Cardiac muscle cell (in vitro differentiated cells and primary cell): ENCODE measurements around the gene GPR161. TPM values are rescaled to one million over a fixed set of nuclear protein-coding genes. Genes with fewer than 3 reads are reported as not detected.
"Not testable (repeated sequence)": the region's sequence is repeated elsewhere in the genome, so short reads cannot be mapped to it uniquely, and the experiment has no call there.

Source experiments
- DNase-seq, 2 donors: peaks; one replicate each; pipeline versions ENCODE4 v3.0.0 to v3.0.0-alpha.2; 2010 to 2017; ENCODE audit warnings: low read depth in 1 of 2, low spot score in 1 of 2
- H3K27ac ChIP-seq: fragments of 200-600 bp; sonication (generic); 2 replicates; pipeline ENCODE4 v1.5.1; 2016
- H3K27me3 ChIP-seq: fragments of 200-600 bp; sonication (generic); 2 replicates; pipeline ENCODE4 v1.6.0; 2016; ENCODE audit warnings: control low read depth
- H3K36me3 ChIP-seq: fragments of 200-600 bp; sonication (generic); 2 replicates; pipeline ENCODE4 v1.5.1; 2016; ENCODE audit warnings: control low read depth
- H3K4me1 ChIP-seq: fragments of 200-600 bp; sonication (generic); 2 replicates; pipeline ENCODE4 v1.8.1; 2017; ENCODE audit warnings: low read depth, mild to moderate bottlenecking, mixed run types
- H3K4me3 ChIP-seq: fragments of 200-600 bp; sonication (generic); 2 replicates; pipeline ENCODE4 v1.5.1; 2016; ENCODE audit warnings: mild to moderate bottlenecking
- H3K9me3 ChIP-seq: fragments of 200-600 bp; sonication (generic); 2 replicates; pipeline ENCODE4 v1.5.1; 2017; ENCODE audit warnings: low read depth, mild to moderate bottlenecking, control low read depth
- CTCF ChIP-seq: IDR thresholded peaks from 2 replicates; pipeline ENCODE4 v1.5.1; 2012; ENCODE audit warnings: low read depth, mild to moderate bottlenecking, low read length
- polyA plus RNA-seq: library from polyadenylated mRNA; unstranded; fragments of >200 nt; fragmentation: Nextera tagmentation; extraction: Ambion mirVana; gene quantifications from 2 replicates; pipeline ENCODE4 v1.2.1, GENCODE V29; 2016
- total RNA-seq: library from RNA; depleted of rRNA; stranded (reverse); fragments of >200 nt; gene quantifications from 2 replicates; pipeline ENCODE4 v1.2.3, GENCODE V29; 2016

The GPR161 gene
- total RNA-seq (15.5 and 17.0 TPM in 2 replicates), polyA plus RNA-seq (27.6 and 29.7 TPM in 2 replicates)

- TF ChIP-seq CTCF: no peak
- no peaks in the 10 kb centered on the region for H3K27me3 ChIP-seq
- no peaks in the 10 kb centered on the region for H3K9me3 ChIP-seq
- H3K27ac ChIP-seq: peak within 1 kb of the TSS; percentile 82
- DNase-seq: peak; percentile 58 to 88
- H3K4me3 ChIP-seq: peak within 1 kb of the TSS; percentile 76
- peaks cover 14% of the 10 kb centered on the region for H3K4me1 ChIP-seq
- peaks cover 4% of the 10 kb centered on the region for H3K36me3 ChIP-seq
These were observed at the start of gene GPR161 for GRCh38 chr1:168136709-168137514. TSS of gene GPR161 (minus strand) at chr1:168136930. CDS start at chr1:168104850, 32,080 bp downstream.

GRCh38 chr1:168181063-168181720 lies 44.5 kb upstream of the GPR161 start:
- H3K27me3 ChIP-seq, H3K4me1 ChIP-seq, H3K9me3 ChIP-seq, H3K36me3 ChIP-seq, H3K4me3 ChIP-seq, H3K27ac ChIP-seq, DNase-seq: not testable (repeated sequence)

GRCh38 chr1:168180148-168180524 lies 43.4 kb upstream of the GPR161 start:
- no peak for DNase-seq
- peak overlapping the region; percentile 59 for H3K4me3 ChIP-seq
- no peaks in the 10 kb centered on the region for H3K9me3 ChIP-seq
- peak overlapping the region; percentile 78 for H3K27ac ChIP-seq
- no peaks in the 10 kb centered on the region for H3K27me3 ChIP-seq
- H3K4me1 ChIP-seq: peaks cover 8% of the 10 kb centered on the region
- peaks cover 5% of the 10 kb centered on the region for H3K36me3 ChIP-seq
- TF ChIP-seq CTCF: no peak

- H3K27ac ChIP-seq: peak overlapping the region; percentile 78
- H3K36me3 ChIP-seq: no peaks in the 10 kb centered on the region
- peak overlapping the region; percentile 59 for H3K4me3 ChIP-seq
- H3K4me1 ChIP-seq: peaks cover 8% of the 10 kb centered on the region
- no peaks in the 10 kb centered on the region for H3K9me3 ChIP-seq
- peak in 1 of 2 donors; percentile 21 for DNase-seq
- no peaks in the 10 kb centered on the region for H3K27me3 ChIP-seq
- no peak for TF ChIP-seq CTCF
These were observed 42.9 kb upstream of the GPR161 start for GRCh38 chr1:168179438-168180147.

GRCh38 chr1:168178638-168179437 lies 42.1 kb upstream of the GPR161 start, which contains the start of gene TIPRL:
TSS of gene TIPRL (plus strand) at chr1:168178962. CDS start at chr1:168179078, 116 bp downstream.
- peaks cover 8% of the 10 kb centered on the region for H3K4me1 ChIP-seq
- peak within 1 kb of the TSS; percentile 78 for H3K27ac ChIP-seq
- H3K27me3 ChIP-seq: no peaks in the 10 kb centered on the region
- no peaks in the 10 kb centered on the region for H3K9me3 ChIP-seq
- H3K36me3 ChIP-seq: no peaks in the 10 kb centered on the region
- TF ChIP-seq CTCF: peak; percentile 55
- peak; percentile 96 to 99 for DNase-seq
- peak within 1 kb of the TSS; percentile 59 for H3K4me3 ChIP-seq
